ENCODE measurements around the gene SMG1.
A peak's percentile ranks its signal among the peaks of the same experiment; 100 is the strongest.

The SMG1 gene

GRCh38 chr16:18842565-18842964 lies 83.6 kb downstream of the SMG1 start:
- no peak for DNase-seq

DNA sequence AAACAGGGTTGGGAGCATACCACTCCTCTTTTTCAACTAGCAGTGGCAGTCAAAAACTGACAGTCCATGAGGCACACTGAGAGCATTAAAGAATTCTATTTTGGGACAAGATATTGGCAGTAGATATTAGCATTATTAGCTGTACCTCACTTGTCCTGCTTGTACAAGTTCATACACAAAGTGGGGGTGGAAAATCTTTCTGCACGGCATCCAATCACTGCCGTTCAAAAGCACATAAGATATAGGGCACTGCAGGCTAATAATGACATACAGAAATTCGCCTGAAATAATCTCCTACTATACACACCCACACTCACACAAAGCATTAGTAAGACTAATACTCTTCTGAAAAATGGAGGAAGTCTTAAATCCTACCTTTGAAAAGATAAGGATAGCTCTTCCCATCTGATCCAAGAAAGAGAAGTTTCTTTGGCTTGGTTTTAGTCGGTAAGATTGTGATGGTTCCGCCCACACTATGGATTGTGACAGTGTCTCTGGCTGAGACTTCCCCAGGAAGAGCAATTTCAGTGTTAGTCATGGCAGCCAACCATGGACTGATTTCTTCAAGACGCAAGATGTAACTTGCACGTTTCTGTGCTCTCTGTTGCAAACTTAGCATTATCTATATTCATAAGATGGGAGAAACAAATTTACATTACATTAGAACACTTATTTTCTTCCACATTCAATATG lies 84.2 kb downstream of the SMG1 start:
- DNase-seq: no peak

GRCh38 chr16:18839555-18839954 lies 86.7 kb downstream of the SMG1 start:
- no peak for DNase-seq

DNA sequence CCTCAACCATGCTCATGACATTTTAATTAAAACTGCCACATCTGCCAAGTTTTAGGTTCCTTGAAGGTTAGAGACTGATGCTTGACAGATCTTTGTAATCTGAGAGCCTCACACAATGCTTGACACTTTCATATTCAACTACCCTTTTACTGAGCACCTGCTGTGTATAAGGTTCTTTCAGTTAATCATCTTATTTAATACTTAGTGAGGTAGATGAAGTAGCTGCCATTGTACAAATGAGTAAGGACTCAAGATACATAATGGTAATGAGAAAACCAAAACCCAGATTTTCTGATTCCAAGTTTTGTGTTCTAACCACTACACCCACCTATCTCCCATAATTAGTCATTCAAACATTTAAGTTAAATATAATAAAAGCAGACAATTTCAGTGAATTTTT lies 89.5 kb downstream of the SMG1 start:
- no peak for DNase-seq

GRCh38 chr16:18834864-18835263 lies 91.3 kb downstream of the SMG1 start:
- no peak for DNase-seq

- no peak for DNase-seq
These were observed 92.3 kb downstream of the SMG1 start for GRCh38 chr16:18833707-18834505.

GRCh38 chr16:18832613-18833012 lies 93.6 kb downstream of the SMG1 start:
- DNase-seq: no peak

GRCh38 chr16:18832006-18832405 lies 94.2 kb downstream of the SMG1 start:
- DNase-seq: no peak

DNA sequence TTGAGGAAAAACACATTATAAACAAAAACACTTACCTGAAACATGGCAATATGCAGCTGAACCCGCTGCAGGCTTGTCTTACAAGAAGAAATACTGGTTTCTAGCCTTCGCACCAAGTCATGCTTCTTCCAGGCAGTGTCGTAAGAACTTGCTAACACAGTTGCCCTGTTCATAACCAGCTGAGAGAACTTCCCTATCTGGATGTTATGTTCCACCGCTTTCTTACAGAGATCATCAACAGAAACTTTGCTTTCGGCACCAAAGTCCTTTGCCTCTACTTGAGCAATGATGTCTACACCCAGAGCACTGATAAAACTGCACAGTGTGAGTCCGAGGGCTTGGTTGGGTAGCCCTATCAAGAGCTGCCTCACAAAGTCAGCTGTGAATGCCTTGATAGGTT lies 97.0 kb downstream of the SMG1 start:
- no peak for DNase-seq

DNA sequence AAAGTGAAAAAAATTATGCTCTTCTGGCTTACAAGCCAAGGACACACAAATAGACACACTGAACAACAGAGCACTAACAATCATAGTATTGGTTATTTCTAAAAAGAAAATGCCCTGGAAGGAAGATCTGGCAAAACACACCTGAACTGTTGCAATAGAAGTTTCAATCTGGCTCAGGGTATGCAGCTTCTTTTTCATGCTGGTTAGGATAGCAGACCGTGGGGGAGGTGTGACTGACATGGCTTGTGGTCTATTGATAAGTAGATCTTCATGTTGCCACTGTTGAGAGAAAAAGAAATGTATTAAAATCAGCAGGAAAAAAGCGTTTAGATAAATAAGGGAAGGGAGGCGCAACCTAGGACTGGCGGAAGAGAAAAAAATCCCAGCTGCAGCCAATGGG lies 98.3 kb downstream of the SMG1 start:
- no peak for DNase-seq

DNA sequence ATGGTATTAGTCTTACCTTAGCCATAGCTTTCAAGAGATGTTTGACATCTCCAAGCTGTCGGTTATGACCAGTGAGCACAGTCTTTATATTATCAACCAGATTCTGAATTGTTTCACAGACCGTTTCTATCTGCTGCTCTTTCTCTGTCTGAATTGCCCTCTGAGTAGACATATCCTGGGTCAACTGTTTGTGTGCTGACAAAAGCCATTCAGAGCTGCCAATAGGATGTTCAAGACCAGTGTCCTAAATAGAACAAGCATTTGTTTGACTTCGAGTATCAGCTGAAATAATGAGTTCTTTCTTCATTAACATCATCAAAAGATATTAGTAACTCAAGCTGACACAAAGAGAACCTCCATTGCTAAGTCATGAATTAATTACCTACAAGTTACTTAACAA lies 109.9 kb downstream of the SMG1 start:
- DNase-seq: no peak

DNA sequence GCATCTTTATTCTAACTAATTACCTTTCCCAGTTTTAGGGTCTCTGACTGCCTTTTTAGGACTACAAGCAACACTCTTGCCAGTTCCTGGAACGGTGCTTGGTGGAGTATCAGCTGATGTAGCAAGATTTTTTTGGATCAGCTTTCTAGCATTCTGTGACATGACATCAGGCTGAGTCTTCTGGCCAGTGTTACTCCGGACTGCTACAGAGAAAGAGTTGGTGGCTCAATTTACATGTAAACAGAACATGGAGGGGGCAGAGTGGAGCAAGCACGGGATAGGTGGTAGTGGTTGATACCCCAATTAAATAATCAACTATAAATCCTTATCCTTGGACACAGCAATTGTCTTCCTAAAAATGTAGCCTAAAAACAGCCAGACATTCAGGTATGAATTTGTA lies 114.3 kb downstream of the SMG1 start:
- DNase-seq: no peak

DNA sequence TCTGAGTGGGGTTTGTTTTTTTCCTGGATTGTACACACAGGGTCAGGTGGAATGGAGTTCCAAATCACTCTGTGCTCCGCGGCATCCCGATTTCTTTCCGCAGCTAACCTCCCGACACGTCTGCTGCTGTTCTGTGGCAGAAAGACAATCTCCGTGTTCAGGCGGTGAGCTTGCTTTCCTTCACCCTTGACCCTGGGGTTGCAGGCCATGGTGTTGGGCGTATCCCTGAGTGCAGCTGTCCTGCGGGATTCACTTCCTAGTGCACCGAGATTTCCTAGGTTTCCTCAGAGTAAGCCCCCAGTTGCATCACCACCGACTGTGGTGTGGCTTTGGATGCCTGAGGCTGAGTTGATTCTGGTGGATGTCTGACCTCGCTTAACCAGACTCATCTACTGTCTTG lies 117.0 kb downstream of the SMG1 start:
- DNase-seq: no peak

- no peak for DNase-seq
These were observed 120.9 kb downstream of the SMG1 start for GRCh38 chr16:18805257-18805773.

- no peak for DNase-seq
These were observed 121.7 kb downstream of the SMG1 start for GRCh38 chr16:18804540-18804939.

GRCh38 chr16:18803569-18804462 lies 122.4 kb downstream of the SMG1 start:
- no peak for DNase-seq

DNA sequence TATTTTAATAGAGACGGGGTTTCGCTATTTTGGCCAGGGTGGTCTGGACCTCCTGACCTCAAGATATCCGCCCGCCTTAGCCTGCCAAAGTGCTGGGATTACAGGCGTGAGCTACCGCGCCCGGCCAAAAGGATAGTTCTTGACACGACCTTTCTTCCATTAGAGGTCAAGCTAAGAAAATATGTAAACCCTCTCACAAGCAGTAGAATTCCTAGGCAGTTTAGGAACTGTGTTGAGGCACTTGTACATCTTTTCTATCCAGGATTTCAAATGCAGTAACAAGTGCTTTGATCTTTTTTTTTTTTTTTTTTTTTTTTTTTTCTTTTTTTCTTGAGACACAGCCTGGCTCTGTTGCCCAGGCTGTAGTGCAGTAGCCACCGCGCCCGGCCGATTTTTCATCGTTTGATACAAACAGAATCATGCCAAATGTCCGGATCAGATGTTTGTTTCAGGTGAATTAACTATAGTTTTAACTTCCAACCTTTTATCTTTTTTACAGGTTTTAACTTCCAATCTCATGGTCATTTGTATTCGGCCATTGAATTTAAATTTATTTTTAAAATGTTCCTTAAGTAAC lies 123.4 kb downstream of the SMG1 start:
- DNase-seq: no peak

DNA sequence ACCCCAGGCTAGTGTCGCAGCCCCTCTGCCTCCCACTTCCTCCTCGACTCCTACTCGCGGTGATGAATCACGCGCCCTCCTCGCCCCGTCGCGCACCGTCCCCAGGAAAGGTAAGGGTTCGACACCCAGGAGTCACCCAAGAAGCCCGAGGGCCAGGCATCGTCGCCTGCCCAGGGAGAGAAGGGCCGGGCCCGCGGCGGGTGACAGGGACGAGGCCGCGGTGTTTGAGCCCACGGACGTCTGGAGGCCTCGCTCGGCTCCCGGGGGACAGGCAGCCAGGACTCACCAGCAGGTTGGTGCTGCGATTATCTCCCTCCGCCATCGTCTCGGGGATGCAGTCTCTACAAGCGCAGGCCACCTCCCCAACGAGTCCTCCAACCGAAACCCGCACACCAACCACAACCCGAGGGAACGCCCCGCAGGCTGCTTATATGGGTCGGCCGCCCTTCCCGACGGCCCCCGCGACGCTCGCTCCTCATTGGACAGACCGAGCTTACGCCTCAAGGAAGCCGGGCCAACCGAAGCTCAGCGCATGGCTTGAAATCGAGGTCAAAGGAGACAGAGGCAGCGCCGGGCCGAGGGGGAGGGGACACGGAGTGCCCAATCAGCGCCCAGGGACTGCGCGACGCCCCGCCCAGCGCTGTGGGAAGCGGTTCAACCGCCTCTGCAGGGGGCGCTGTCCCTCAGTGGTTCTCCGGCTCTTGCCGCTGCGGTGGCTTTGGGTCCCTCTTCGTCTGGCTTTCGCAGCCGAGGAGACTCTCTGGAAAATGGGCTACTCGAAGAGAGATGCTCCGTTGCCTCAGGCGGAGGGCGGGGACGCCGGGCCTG lies 124.8 kb downstream of the SMG1 start, which contains the start of gene ARL6IP1:
Gene ARL6IP1 (minus strand): TSS at position 405 of the 828 bp plus-strand sequence. CDS start 83 bp downstream, at position 322.
- peak; percentile 98 for DNase-seq

DNA sequence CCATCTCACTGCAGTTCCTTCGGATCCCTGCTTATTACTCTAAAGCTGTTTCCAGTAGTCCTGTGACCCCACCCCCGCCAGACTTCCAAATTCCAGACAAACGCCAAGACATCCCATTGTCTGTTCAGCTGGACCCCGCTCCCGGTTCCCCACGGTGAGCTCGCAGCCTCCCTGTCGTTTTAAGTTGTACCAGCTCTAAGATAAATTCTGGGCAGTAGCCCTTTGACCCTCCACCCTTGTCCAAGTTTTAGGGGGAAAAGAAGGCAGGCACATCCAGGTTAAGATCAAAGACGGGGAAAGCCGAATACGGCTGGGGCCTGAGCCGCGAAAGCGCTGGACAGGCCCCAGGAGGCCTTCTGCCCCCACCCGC lies 125.4 kb downstream of the SMG1 start:
- DNase-seq: no peak

DNA sequence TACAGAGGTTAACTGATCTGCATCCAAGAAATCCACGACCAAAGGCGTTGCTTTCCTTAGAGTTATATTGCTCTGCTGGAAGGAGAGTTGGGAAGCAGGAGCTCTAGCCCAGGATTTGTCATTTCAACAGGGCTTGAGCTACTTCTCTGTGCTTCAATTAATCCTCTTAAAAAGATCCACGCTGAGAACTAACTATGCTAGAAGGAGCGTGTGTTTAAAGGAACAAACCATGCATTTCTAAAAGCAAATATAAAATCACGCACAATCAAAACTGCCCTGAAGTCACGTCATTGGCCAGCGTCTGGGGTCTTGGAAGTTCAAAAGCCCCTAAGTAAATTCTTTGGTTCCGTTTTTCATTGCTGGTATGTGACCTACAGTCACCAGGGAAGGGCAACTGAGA lies 125.9 kb downstream of the SMG1 start:
- DNase-seq: no peak

GRCh38 chr16:18799500-18799899 lies 126.7 kb downstream of the SMG1 start:
- no peak for DNase-seq

DNA sequence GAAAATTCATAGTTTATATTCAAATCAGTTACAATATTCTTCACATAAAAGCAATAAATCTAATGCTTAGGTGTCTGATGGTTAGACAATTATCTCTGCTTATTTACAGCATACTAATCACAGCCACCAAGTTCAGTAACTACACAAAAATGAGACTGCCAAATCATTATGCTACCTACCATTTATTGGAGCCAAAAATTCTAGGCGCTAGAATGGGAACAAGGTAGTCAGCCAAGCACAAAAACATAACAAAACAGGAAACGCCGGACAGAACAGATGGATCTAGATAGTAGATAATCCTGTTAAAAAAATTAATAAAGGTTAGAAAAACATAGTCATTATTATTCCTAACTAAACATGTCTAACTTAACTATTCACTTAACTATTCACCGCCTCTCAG lies 128.5 kb downstream of the SMG1 start:
- no peak for DNase-seq
